Heart left ventricle (tissue), 13 donors: Measurements from ENCODE around the gene IRF1.

ENCODE experiments used
- CTCF ChIP-seq, 12 donors: fragments of 200-600 bp; sonication (generic) in 4 of 12; IDR thresholded peaks; one replicate each; pipeline versions ENCODE4 v1.5.0 to v1.8.0; 2018 to 2022; ENCODE audit warnings: antibody characterized with exemption in 12 of 12, mild to moderate bottlenecking in 5 of 12
- POLR2A ChIP-seq, 2 donors: fragments of 450-650 bp; IDR thresholded peaks; one replicate each; pipeline ENCODE4 v1.6.1; 2017; ENCODE audit warnings: antibody characterized with exemption in 2 of 2, mild to moderate bottlenecking in 2 of 2, moderate library complexity in 2 of 2
- donor health status: ischemic (EF 13 %, LVEDD 7.1; RV severe dilation, severe dysfunction).
- donor health status: DM: no; HTN: yes; CAD: no.
- donor health status: DM: no; HTN: no; CAD: no.
- donor health status: ischemic (EF 25% LVEDD 6.9; RV normal size, moderate dysfunction).
- donor health status: ischemic (EF 25% LVEDD 5.7; RV mildly dilated, moderate dysfunction).
- donor health status: ischemic (EF 35%, LVEDD 5.7; RV mildly dilated, moderate dysfunction).
- donor health status: nonischemic (EF 11% LVEDD 7.7; RV severe dilation, severe dysfunction).
- donor health status: DM: yes; HTN: yes; CAD: no.
- donor health status: PGD.
- donor health status: ischemic (EF 29% LVEDD 5.4; RV normal size, mild dysfunction).
- donor health status: nonischemic (EF 23%, LVEDD 6.1; RV moderate dilation, normal function).

GRCh38 chr5:132500244-132500930 is 9.8 kb upstream of the IRF1 start:
- TF ChIP-seq CTCF (IDR thresholded peaks at IDR 0.05) (no peak), POLR2A (IDR thresholded peaks at IDR 0.05) (no peak)
